ENCODE measurements around the gene ITIH1. TPM values are rescaled to one million over a fixed set of nuclear protein-coding genes. Genes with fewer than 3 reads are reported as not detected.

ITIH1 gene
- polyA plus RNA-seq, 3 donors = 0.12 TPM; not detected in 2

DNA sequence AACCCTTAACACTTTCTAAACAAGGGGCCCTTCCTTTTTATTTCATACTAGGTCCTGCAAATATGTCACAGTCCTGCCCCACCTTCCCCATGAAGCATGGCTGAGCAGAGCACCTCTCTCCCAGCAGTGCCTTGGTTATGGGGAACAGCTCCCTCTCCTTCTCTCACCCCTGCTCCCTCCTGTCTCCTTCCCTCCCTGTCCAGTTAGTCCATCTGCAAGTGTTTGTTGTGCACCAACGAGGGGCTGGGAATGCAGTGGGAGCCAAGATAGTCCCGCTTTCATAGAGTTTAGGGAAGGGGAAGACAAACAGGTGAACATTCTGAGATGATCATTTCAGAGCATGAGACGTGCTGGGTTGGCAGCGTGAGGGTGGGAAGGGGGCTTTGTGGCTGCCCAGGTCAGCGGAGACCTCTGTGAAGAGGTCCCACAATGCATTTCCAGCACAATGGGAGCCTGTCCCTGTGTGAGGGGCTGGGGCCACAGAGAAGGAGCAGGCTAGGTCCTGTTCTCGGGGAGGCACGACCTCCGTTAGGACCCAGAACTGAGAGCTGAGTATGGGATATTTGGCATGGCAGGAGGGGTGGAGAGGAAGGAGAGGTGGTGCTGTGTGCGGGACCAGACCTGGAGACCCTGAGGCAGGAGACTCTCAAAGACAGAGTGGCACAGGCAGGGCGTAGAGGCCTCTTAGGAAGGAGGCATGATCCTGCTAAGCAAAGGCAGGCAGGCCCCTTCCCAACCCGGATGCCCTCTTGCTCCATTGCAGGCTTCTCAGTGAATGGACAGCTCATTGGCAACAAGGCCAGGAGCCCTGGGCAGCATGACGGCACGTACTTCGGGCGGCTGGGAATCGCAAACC lies 11.7 kb downstream of the ITIH1 start:
- DNase-seq = no peak

DNA sequence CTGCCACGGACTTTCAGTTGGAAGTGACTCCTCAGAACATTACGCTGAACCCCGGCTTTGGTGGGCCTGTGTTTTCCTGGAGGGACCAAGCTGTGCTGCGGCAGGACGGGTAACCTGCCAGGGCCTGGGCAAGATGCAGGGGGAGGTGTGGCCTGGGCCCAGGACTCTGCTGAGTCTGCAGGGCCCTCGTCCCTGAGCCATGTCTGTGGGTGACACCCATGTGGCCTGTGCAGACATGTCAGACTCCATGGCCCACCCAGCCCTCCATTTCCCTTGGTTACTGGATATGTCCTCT lies 12.3 kb downstream of the ITIH1 start:
- no peak for DNase-seq

DNA sequence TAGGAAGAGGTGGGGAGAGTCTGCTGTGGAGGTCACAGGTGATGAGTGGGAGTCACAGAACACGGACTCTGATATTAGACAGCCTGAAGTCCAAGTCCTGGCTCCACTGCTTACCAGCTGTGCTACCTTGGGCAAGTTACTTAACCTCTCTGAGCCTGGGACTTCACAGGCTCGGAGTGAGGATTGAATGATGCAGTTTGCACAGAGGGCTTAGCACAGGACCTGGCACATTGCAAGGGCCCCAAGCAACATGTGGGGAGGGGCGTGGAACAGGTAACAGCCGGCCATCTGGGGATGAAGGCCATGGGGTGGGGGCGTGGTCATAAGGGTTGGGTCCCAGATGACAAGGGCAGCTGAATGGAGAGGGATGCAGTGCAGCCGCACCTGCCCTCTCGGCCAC lies 12.9 kb downstream of the ITIH1 start:
- DNase-seq = no peak

DNA sequence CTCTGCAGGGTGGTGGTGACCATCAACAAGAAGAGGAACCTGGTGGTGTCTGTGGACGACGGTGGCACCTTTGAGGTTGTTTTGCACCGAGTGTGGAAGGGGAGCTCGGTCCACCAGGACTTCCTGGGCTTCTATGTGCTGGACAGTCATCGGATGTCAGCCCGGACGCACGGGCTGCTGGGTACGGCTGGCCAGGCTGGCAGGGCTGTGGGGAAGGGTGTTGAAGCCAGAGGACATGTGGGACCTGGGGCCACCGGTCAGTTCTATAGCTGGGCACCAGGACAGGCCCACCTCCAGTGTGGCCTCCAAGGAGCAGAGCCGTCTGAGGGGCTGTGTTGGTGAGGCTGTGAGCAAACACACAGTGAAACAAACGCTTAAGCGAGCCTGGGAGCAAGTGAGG lies 13.3 kb downstream of the ITIH1 start:
- no peak for DNase-seq

DNA sequence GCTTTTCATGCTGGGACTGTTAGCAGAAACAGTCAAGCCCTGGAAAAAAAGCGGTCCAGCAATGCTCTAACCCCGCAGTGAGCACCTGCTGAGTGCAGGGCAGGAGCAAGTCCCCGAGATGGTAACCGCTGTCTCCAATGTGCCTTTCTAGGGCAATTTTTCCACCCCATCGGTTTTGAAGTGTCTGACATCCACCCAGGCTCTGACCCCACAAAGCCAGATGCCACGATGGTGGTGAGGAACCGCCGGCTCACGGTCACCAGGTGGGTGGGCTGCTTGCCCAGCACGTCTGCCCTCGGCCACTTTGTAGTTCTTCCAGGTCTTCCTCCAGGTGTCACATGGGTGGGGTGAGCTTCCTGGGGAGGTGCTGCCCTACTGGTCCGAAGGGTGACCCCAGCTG lies 14.0 kb downstream of the ITIH1 start:
- DNase-seq = no peak

DNA sequence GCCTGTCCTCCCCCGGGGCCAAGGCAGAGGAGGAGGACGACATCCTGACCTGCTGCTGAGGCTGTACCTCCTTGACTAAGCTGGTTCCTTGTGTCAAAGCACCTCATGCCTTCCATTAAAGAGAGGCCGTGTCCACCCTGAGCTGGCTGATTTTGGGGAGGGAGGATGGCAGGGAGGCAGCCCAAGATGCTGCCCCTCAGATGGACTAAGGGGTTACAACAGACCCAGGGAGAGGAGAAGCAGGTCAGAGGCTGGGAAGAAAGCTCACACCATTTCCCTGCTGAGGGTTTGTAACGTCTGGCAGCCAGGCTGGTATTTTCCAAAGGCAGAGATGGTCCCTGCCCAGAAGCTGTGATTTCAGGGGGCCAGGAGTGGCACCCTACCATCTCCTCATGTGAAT lies 14.5 kb downstream of the ITIH1 start:
- DNase-seq = no peak

DNA sequence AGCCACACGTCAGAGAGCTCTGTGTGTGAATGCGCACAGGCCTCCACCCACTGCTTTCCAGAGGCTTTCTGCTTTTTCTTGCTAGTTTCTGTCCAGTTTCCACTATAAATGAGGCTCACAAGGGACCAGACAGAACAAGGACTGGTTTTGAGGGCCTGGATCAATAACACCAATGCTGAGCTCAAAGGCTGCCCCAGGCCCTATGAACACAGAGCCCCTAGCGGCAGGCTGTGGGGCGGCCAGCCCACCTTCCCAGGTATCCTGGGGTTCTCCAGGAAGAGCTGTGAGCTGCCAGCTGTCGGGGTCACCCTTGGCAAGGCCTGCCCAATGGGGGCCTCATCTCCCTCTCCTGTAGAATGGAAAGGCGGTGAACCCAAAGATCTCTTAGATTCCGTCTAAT lies 15.0 kb downstream of the ITIH1 start:
- no peak for DNase-seq

DNA sequence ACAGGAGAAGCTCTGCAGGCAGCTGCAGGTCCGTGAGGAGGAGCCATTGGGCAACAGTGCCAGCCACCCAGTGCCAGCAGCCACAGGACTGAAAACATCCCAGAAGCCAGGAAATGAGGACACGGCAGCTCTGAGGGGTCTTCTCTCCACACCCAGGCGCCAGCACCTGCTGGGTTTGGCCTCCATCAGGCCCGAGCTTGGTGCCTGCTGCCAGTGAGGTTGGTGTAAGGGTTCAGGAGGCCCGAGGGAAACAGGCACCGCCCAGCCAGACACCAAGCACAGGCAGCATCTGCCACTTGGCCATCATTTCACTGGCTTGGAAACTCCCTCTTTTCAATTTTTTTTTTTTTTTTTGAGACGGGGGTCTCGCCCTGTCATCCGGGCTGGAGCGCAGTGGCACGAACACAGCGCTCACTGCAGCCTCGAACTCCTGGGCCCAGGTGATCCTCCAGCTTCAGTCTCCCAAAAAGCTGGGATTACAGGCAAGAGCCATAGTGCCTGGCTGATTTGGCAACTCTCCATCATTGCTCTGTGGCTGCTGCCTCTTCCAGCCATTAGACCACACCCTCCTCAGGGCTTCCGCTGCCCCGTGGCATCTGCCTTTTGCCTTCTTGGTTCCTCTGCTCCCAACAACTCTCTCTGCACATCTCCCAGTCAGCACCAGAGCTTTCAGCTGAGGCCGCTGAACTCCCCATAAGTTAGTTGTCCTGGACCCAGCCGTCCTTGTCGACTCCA lies 15.7 kb downstream of the ITIH1 start:
- DNase-seq = no peak

DNA sequence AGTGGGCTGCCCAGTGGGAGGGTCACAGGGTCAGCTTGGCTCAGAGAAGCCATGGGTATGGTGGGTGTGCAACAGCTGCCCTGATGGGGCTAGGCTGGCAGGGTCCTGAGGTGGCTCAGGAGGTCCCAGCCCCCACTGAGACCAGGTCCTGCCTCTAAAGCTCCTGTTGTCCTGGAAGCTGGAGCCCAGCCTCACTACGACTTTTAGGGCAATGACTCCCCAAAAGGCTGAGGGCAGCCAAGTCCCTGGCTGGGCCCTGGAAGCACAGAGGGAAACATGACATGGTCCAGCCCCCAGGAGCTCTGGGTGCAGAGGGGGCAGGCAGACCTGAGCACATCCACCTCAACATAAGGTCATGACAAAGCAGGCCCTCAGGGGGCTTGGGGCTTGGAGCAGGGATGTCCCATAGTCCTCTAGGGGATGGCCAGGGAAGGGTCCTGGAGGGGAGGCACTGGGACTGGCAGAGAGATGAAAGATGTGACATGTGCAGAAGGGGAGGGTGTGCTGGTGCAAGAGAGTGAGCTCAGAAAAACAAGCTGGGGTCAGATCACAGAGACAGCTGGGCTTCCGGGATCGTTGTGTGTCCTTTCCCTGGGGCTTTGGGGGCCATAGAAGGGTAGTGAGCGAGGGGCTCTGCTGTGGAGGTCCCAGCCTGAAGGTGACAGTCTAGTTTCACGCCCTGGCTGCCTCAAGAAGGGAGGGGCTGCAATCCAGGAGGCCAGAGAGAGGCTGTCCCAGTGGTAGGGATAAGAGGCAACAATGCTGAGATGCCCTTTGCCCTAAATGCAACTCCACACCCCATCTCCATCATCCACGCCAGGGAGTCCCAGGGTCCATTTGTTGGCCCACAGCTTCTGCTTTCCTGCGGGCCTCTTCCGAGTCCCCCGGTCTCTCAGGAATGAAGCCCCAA lies 16.6 kb downstream of the ITIH1 start:
- no peak for DNase-seq

DNA sequence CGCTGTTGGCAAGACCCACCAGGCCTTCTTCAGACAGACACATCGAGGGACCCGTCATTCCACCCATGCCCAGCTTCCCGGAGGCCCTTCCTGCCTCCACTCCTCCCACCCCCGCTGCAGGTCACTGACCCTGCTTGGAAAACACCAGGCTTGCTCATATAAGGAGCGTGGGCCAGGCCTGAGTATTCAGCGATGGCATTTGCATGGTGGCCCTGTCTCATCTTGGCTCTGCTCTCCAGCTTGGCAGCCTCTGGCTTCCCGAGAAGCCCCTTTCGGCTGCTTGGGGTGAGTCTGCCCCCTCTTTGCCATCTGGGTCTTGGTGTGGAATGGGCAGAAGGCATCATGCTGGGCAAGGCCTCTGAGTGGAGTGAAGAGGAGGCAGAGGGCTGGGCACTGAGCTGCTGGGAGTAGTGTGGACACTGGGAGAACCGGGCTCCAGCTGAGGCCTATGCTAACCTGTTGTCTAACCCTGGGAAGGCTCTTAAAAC lies 17.3 kb downstream of the ITIH1 start, which contains the start of gene ITIH3:
TSS of gene ITIH3 (plus strand) at position 185 of the 488 bp plus-strand sequence. CDS start at position 193, 8 bp downstream.
- DNase-seq = no peak

DNA sequence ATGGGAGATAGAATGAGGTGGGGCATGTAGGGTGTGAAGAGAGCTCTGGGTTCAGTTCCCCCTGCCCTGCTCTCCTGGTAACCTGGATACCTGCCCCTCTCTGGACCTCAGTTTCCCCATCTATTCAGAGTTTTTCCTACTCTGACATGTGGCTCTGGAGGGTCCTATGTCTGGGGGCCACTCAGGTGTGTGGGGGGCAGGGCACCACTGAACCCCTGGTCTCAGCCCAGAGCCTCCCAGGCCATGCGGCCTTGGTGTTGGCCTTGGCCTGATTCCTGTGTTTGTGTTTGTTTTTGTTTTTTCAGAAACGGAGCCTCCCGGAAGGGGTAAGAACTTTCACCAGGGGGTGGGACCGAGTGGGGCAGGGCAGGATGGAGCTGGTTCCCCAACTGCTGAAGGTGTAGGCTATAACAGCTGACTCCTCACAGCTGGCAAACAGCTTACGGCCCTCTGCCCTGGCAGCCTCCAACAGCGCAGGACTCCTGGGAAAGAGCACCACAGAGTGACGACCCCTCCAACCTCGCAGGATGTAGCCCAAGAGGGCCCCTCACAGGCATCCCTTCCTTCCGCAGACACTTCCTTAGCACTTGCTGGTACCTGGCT lies 18.0 kb downstream of the ITIH1 start:
- no peak for DNase-seq

DNA sequence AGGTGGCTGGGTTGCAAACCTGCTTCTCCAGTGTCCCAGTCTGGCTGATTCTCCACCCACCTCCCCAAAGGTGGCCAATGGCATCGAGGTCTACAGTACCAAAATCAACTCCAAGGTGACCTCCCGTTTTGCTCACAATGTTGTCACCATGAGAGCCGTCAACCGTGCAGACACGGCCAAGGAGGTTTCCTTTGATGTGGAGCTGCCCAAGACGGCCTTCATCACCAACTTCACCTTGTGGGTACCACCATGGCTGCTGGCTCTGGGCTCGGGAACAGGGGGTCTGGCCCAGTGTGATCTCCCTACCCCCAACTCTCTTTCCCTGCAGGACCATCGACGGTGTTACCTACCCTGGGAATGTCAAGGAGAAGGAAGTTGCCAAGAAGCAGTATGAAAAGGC lies 19.0 kb downstream of the ITIH1 start:
- DNase-seq = no peak

DNA sequence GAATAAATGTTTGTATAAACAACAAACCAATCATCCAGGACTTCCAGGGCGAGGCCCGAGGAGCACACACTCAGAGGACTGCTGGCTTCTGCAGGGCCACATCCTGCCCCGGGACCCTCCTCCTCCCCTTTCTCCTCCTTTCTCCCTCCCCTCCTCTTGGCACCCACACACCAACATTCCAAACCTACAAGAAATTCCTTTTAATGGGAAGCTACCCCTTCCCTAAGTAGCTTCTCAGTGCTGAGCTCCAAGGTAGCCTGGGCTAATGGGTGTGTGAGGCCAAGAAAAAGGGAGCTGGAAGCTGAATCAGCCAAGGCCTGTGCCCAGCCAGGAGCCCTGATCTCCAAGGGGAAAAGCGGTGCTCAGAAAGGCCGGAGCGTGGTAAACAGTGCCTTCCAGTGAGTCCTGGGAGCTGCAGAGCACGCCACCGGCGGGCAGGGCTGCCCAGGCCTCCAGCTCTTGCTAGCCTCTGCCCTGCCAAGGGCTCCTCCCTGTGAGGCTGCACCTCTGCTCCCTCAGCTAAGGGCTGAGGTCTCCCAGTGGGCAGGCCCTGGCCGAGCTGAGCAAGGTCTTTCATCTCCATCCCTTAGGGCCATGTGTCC lies 21.1 kb downstream of the ITIH1 start:
- DNase-seq = no peak

DNA sequence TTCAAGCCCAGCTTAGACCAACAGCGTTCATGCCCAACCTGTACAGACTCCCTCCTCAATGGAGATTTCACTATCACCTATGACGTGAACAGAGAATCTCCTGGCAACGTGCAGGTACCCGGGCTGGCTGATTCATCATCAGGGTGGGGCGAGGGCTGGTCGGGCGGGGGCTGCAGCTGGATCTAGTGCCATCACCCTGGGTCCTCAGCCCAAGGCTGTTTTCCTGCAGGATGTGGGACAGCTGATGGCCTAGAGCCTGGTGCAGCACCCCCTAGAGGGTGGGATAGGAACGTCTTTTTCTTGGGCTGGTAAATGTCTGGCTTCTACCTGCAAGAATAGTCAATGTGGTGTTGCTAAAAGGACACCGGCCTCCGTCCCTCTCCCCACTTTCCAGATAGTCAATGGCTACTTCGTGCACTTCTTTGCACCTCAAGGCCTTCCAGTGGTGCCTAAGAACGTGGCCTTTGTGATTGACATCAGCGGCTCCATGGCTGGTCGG lies 21.6 kb downstream of the ITIH1 start:
- DNase-seq = no peak

DNA sequence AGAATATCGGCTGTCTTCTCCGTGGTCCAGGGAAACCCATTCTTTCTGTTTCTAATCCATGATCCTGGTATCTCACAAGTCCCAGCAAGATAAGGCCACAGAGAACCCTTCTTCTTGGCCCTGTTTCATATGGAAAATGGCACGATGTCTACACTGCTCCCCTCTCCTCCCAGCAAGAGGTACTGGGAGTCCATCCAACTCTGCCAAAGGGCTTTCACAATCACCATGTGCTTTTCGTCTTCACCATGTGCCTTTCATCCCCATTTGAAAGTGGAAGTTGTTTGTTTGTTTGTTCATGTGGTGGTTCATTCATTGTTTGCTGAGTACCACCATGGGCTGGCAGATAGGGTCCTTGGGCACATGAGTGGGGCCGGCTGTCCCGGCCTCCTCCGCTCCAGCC lies 22.7 kb downstream of the ITIH1 start:
- DNase-seq = no peak

DNA sequence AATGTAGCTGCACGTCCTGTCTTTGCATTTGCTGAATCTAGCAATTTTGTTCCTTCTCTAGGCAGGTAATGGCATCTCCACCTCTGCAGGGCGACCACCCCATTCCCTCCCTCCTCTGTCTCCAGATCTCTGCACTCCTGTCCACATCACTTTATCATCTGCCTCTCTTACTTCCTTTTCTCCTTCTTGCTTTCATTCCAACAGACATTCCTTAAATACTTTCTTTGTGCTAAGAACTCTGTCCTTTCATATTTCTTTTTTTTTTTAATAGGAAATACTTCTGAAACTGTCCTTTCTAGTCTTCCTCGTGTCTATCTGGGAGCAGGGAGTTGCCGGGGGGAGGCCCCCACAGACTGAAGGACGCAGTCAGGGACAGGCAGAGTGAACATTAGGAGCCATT lies 24.4 kb downstream of the ITIH1 start:
- no peak for DNase-seq

DNA sequence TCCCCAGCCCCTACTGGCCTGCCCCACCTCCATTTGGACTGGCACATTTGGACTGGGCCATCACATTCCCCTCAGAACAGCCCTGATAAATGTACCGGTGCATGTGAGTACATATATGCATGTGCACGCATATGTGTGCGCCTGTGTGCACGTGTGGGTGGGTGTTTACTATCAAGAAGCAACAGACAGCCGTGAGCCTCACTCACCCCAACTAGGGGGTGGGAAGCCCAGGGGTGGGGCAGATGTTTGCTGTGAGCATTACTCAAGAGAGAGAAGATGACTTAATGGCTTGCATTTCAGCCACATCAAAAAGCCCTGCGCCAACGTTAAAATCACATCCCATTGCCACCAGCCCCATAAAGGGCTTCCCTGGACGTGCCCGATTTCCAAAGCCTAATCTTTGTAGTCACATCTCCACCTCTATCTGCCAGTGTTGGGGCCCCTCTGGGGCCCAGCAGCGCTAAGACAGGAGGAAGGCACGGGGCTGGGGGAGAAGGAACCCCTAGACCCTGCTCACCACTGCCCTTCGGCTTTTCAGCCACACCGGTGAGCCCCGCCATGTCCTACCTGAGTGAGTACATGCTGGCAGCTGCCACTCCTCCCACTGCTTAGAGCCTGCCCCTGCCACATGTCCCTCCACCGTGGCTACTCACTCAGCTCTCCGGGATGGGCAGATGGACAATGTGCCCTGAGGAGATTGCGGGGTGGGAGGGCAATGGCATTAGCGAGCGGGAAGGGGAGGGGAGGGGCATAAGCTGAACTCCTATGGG lies 28.1 kb downstream of the ITIH1 start:
- DNase-seq = no peak

DNA sequence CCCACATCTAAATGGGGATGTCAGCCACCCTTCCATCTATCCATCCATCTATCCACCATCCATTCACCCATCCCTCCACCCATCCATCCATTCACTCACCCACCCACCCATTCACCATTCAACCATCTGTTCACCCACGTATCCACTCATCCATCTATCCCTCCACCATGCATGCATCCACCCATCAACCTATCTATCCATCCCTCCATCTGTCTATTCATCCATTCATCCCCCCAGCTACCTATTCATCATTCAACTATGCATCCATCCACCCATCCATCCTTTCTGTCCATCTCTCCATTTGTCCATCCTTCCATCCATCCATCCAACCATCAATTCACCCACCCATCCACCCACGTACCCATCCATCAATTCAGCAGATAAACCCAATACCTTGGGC lies 31.8 kb downstream of the ITIH1 start:
- no peak for DNase-seq

DNA sequence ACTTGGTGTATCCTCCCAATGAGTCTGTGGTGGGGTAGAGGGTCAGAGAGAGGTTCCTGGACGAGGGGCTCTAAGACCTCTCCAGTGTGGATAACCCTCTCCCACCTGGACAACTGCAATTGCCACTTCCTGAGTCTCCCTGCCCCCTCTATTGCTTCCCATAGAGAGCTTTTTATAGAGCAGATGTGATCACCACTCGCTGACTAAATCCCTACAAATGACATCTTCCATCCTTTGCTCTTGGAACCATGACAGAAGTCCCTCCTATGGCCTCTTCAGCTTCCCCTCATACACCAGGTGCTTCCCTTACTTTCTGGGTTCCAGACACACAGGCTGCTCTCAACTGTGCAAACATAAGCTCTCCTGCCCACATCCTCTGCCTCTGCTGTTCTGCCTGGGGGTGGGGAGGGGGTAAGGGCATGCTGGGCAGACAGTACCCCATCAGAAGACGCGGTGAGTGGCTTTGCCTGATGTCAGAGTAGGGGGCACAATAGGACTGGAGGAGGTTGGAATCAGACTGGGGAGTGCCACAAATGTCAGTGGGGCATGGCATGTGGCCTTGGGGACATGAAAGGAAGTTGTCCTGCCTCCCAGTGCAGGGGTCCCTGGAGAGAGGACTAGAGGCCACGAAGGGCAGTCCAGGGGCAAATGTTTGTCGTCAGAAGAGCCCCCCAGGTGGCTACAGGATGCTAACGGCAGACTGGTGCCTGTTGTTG lies 32.4 kb downstream of the ITIH1 start:
- no peak for DNase-seq

DNA sequence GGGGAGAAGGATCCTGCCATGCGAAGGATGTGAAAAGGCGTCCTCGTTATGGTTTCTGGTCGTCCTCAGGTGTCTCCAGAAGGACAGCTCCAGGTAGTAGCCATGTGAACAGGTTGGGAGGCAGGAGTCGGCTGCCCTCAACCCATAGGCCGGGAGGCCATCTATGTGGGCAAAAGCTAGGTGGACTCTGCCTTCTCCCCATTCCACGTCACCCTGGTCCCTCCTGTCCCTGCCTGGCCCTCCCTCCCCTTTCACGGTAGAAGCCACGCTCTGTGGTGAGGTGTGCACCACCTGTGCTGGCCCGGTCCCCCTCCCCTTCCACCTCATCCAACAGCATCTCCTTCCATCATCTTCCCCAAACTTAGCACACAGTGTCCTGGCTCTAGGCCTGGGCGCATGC lies 33.5 kb downstream of the ITIH1 start:
- DNase-seq = no peak

Measured in renal pelvis (tissue), 4 donors.